SJCRH30 (cell line): Measurements from ENCODE around the gene RGL1. TPM values are rescaled to one million over a fixed set of nuclear protein-coding genes. Genes with fewer than 3 reads are reported as not detected.
"Not testable (repeated sequence)": the region's sequence is repeated elsewhere in the genome, so short reads cannot be mapped to it uniquely, and the experiment has no call there.

ENCODE experiments used
- DNase-seq, 2 experiments: peaks; one replicate each; pipeline ENCODE4 v3.0.0-alpha.2; 2015 to 2020
- H3K27ac ChIP-seq: fragments of 250-450 bp; sonication (Bioruptor Pico); 2 replicates; pipeline ENCODE4 v1.5.1; 2020; ENCODE audit warnings: mild to moderate bottlenecking, moderate library complexity
- H3K27me3 ChIP-seq: fragments of 250-450 bp; sonication (Bioruptor Pico); 2 replicates; pipeline ENCODE4 v1.5.1; 2020; ENCODE audit warnings: mild to moderate bottlenecking, moderate library complexity
- H3K36me3 ChIP-seq: fragments of 250-450 bp; sonication (Bioruptor Pico); 2 replicates; pipeline ENCODE4 v1.5.1; 2020; ENCODE audit warnings: mild to moderate bottlenecking, moderate library complexity
- H3K4me1 ChIP-seq: fragments of 250-450 bp; sonication (Bioruptor Pico); 2 replicates; pipeline ENCODE4 v1.5.1; 2020; ENCODE audit warnings: mild to moderate bottlenecking, moderate library complexity
- H3K4me3 ChIP-seq: fragments of 250-450 bp; sonication (Bioruptor Pico); 2 replicates; pipeline ENCODE4 v1.5.1; 2020; ENCODE audit warnings: mild to moderate bottlenecking, moderate library complexity
- H3K9me3 ChIP-seq: fragments of 250-450 bp; sonication (Bioruptor Pico); replicated peaks from 2 replicates; pipeline ENCODE4 v1.5.1; 2020; ENCODE audit warnings: mild to moderate bottlenecking, moderate library complexity
- total RNA-seq: library from RNA; depleted of rRNA; stranded (reverse); fragments of >200 nt; shearing (Covaris generic); gene quantifications from 2 replicates; pipeline ENCODE4 v1.2.3, GENCODE V29; 2014; rRNA removed

RGL1 gene
- 0.32 and 0.35 TPM in 2 replicates for total RNA-seq

DNA sequence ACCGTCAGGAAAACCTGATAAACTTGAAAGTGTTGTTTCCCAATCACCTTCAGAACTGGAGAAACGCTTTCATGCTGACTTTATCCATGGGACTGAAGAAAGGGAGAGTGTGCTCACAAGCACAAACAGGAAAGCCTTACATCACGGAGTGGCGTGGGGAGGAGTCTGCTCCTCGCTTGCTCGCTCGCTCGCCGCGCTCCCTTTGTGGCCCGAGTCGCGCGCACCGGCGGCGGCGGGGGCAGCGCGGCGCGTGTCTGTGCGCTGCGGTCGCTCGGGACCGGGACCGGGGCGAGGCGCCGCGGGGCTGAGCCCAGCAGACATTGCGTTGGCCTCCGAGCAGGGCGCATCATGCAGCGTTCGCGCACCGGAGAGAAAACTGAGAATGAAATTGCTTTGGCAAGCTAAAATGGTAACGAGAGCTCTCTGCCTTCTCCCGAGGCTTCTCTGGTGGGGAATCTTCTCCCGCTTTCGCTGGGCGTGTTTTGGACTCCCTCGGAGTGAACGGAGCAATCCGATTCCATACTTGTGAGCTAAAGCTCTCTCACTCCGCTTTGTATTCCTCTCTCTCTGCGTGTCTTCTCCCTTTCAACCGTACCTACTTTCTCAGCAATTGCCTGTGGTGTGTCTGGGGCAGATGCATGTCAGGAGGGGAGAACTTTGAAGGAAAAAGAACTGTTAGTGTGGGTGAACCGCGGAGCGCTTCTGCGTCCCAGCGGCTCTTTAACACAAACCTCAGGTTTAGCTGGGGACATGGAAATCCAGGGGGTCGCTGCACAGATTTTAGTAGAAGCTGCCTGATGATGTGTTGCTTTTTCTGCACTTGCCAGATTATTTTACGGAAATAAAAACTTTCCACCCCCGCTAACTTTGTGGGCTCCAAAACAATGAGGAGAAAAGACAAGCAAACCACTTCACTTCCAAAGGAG is at the start of gene RGL1:
RGL1 (plus strand) TSS at position 205 of the 926 bp plus-strand sequence; CDS start at position 383, 178 bp downstream.
- DNase-seq = peak in 1 of 2 experiments; percentile 12
- Histone ChIP-seq H3K27ac (no peak within 1 kb of the TSS), H3K27me3 (no peaks in the 10 kb centered on the region), H3K36me3 (no peaks in the 10 kb centered on the region), H3K9me3 (no peaks in the 10 kb centered on the region), H3K4me3 (peak within 1 kb of the TSS; percentile 40), H3K4me1 (no peaks in the 10 kb centered on the region)

GRCh38 chr1:183756326-183756725 is 48.6 kb upstream of the RGL1 start:
- Histone ChIP-seq H3K9me3 (no peaks in the 10 kb centered on the region), H3K36me3 (no peaks in the 10 kb centered on the region), H3K4me3 (no peak overlapping the region), H3K4me1 (no peaks in the 10 kb centered on the region), H3K27me3 (no peaks in the 10 kb centered on the region), H3K27ac (no peak overlapping the region)
- DNase-seq = no peak

DNA sequence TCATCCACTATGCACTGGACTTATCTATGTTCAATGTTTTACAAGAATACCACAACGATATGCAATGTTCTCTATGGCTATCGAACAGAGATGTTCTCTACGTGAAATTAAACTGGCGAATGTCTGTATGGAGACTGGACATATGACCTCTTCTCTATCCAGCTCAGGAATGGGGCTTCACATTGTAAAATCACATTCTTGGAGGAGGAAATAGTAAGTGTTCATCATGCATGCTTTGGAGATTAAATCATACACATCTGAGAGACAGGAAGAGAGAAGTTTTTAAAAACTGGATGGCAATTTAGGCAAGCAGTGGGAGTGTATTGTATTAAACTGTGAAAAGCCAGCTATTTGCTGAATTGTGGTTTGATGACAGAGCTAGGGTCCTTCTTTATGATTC is 47.9 kb upstream of the RGL1 start:
- no peaks in the 10 kb centered on the region for H3K9me3 ChIP-seq
- no peaks in the 10 kb centered on the region for H3K4me1 ChIP-seq
- H3K27ac ChIP-seq = no peak overlapping the region

GRCh38 chr1:183758913-183759312 is 46.0 kb upstream of the RGL1 start:
- no peaks in the 10 kb centered on the region for H3K36me3 ChIP-seq
- no peak overlapping the region for H3K4me3 ChIP-seq
- H3K4me1 ChIP-seq = no peaks in the 10 kb centered on the region
- no peak overlapping the region for H3K27ac ChIP-seq
- no peaks in the 10 kb centered on the region for H3K27me3 ChIP-seq
- no peak for DNase-seq
- H3K9me3 ChIP-seq = no peaks in the 10 kb centered on the region

More for the DNA sequence above, 47.9 kb upstream of the RGL1 start:
- no peak for DNase-seq
- Histone ChIP-seq H3K4me3 (no peak overlapping the region), H3K36me3 (no peaks in the 10 kb centered on the region), H3K27me3 (no peaks in the 10 kb centered on the region)

- Histone ChIP-seq H3K9me3 (0 out of 2 replicates have a peak, but pooled peaks cover 2% of the 10 kb centered on the region), H3K27ac (no peak overlapping the region), H3K4me3 (no peak overlapping the region), H3K36me3 (no peaks in the 10 kb centered on the region), H3K27me3 (no peaks in the 10 kb centered on the region), H3K4me1 (no peaks in the 10 kb centered on the region)
- no peak for DNase-seq
Measured at GRCh38 chr1:183760661-183761060, 44.3 kb upstream of the RGL1 start.

- Histone ChIP-seq H3K27me3 (no peaks in the 10 kb centered on the region), H3K36me3 (no peaks in the 10 kb centered on the region), H3K9me3 (0 out of 2 replicates have a peak, but pooled peaks cover 2% of the 10 kb centered on the region), H3K4me1 (no peaks in the 10 kb centered on the region), H3K27ac (no peak overlapping the region), H3K4me3 (no peak overlapping the region)
- DNase-seq = no peak
Measured at GRCh38 chr1:183761871-183762270, 43.0 kb upstream of the RGL1 start.

DNA sequence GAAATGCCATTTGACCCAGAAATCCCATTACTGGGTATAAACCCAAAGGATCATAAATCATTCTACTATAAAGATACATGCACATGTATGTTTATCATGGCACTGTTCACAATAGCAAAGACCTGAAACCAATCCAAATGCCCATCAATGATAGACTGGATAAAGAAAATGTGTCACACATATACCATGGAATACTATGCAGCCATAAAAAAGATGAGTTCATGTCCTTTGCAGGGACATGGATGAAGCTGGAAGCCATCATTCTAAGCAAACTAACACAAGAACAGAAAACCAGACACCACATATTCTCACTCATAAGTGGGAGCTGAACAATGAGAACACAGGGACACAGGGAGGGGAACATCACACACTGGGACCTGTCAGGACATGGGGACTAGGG is 42.1 kb upstream of the RGL1 start:
- H3K36me3 ChIP-seq, H3K27me3 ChIP-seq, H3K27ac ChIP-seq, H3K9me3 ChIP-seq, H3K4me1 ChIP-seq, H3K4me3 ChIP-seq, DNase-seq: not testable (repeated sequence)

GRCh38 chr1:183764981-183765380 is 39.9 kb upstream of the RGL1 start:
- H3K36me3 ChIP-seq = no peaks in the 10 kb centered on the region
- DNase-seq = no peak
- no peaks in the 10 kb centered on the region for H3K27me3 ChIP-seq
- no peaks in the 10 kb centered on the region for H3K4me1 ChIP-seq
- no peak overlapping the region for H3K27ac ChIP-seq
- H3K9me3 ChIP-seq = 0 out of 2 replicates have a peak, but pooled peaks cover 2% of the 10 kb centered on the region
- no peak overlapping the region for H3K4me3 ChIP-seq

DNA sequence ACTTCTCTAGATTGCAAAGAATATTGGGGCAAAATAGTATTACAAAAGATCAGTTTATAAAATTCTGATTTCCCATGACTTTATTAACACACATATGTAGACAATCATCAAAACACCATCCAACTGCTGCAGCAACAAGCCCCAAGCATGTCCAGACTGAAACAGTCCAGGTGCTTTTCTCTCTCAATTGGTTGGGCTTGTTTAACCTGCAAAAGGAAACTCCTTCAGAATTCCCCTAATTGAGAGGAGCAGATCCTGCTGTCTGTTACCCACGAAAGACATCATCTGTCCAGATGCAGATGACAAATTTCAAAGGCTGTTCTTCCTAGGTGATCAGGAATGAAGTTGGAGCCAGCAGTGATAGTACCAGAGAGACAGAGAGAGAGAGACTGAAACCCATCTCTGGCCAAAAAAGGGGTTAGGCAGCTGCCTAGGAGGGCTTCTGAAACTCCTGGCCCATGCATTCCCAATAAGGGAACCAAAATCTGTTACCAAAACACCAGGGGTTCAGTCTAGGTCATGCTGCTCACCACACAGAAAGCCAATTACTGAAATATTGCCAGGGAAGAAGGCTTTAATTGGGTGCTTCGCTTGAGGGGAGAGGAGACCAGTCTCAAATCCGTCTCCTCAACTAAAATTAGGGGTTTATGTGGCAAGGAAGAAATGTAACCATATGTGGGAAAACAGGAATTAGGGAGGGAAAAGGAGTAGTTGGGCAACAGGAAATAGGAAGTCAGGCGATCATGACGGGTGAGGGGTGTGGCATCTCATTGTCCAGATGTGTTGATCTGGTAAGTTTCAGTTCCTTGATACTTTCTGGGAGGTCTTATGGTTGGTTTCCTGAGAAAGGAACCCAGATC is 34.7 kb upstream of the RGL1 start:
- Histone ChIP-seq H3K4me1 (no peaks in the 10 kb centered on the region), H3K27me3 (no peaks in the 10 kb centered on the region), H3K9me3 (no peaks in the 10 kb centered on the region), H3K36me3 (no peaks in the 10 kb centered on the region), H3K4me3 (no peak overlapping the region), H3K27ac (no peak overlapping the region)
- DNase-seq = no peak

DNA sequence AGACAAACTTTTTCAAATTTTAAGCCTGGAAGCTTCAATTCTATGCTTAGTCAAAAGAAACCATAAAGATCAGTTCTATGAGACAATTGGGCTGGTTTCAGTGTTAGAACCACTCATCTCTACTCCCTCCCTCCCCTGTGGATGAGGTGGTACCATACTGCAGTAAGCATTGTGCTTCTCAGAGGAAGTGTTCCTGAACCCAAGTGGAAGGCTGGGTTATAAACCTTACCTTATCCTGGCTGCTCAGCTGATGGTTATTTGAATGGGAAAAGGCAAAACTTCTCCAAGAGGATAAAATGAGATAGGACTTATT is 34.1 kb upstream of the RGL1 start:
- Histone ChIP-seq H3K4me1 (no peaks in the 10 kb centered on the region), H3K9me3 (no peaks in the 10 kb centered on the region), H3K4me3 (no peak overlapping the region), H3K27ac (no peak overlapping the region), H3K36me3 (no peaks in the 10 kb centered on the region), H3K27me3 (no peaks in the 10 kb centered on the region)
- DNase-seq = no peak

DNA sequence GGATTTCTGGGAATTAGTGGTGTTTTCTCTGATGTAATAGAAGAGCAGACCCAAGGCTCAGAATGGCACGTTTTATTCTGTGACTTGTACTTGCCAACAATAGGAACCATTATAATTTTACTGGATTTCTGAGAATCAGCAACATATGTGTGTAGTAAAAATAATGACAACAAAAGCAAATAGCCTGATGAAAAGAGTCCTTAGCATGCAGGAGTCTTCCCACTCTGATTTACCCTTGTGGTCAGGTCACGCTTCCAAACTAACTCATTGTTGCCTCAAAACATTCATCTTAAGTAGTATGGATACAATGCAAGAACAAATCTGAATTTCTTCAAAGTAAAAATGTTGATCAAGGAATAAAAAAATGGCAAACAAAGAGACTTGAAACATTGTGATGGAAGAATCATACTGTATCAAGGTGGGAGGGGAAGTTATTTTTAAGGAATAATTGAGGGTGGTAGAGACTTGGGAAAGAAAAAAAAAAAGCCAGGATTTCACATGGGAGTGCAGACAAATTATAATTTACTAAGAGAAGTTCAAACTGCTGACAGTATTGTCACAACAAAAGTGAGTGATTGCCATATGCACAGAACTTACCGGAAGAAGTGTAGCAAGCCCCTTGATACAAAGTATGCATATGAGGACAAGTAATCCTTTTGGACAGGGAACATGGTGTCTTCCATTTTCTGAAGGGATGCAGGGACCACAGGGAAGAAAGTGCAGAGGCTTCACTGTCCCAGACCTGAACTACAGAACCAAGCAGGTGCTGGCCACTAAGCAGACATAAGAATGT is 31.2 kb upstream of the RGL1 start:
- DNase-seq = no peak
- Histone ChIP-seq H3K4me1 (no peaks in the 10 kb centered on the region), H3K27ac (no peak overlapping the region), H3K9me3 (no peaks in the 10 kb centered on the region), H3K4me3 (no peak overlapping the region), H3K36me3 (no peaks in the 10 kb centered on the region), H3K27me3 (no peaks in the 10 kb centered on the region)

GRCh38 chr1:183774938-183775337 is 30.0 kb upstream of the RGL1 start:
- no peak for DNase-seq
- no peaks in the 10 kb centered on the region for H3K36me3 ChIP-seq
- no peaks in the 10 kb centered on the region for H3K27me3 ChIP-seq
- H3K27ac ChIP-seq = no peak overlapping the region
- H3K4me1 ChIP-seq = no peaks in the 10 kb centered on the region; the same call in 1 of the 2 replicates
- no peaks in the 10 kb centered on the region for H3K9me3 ChIP-seq
- no peak overlapping the region for H3K4me3 ChIP-seq

DNA sequence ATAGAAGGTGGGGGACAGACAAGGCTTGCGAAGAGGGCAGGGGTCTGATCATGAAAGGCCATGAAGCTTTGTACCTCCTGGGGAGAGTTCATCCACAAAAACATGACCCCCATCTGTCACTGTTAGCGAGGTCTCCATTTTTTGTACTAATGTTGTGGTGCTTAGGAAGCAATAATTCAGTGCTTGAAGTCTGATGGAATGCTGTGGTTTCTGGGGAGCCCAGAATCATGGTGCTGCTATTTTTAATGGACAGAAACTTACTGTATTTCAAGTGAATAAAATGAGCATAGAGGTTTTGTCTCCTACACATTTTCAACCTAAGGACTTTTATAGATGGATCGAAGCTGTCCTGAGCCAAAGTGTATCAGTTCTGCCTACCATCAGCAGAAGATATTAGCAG is 28.2 kb upstream of the RGL1 start:
- H3K36me3 ChIP-seq = no peaks in the 10 kb centered on the region
- H3K4me1 ChIP-seq = no peaks in the 10 kb centered on the region; the same call in 1 of the 2 replicates
- H3K9me3 ChIP-seq = no peaks in the 10 kb centered on the region
- no peak overlapping the region for H3K27ac ChIP-seq
- H3K4me3 ChIP-seq = no peak overlapping the region
- no peak for DNase-seq
- H3K27me3 ChIP-seq = no peaks in the 10 kb centered on the region

DNA sequence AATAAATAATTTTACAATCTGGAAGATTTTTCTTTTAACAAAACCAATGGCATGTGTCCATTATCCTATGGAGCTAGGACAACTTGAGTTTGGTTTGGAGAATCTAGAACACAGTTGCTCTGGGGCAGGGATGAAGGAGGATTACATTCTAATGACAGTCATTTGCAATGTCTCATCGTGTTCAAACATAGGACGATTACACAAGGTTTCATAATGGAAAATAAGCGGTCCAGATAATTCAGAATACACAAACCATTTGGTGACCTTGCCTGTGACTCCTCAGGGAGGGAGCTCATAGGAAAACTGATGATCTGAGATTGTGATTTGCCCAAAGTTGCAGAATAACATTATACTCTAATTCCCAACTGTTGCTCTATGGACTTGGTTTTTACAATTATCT is 27.6 kb upstream of the RGL1 start:
- Histone ChIP-seq H3K4me1 (no peaks in the 10 kb centered on the region; the same call in 1 of the 2 replicates), H3K36me3 (no peaks in the 10 kb centered on the region), H3K27ac (no peak overlapping the region), H3K9me3 (no peaks in the 10 kb centered on the region), H3K27me3 (no peaks in the 10 kb centered on the region), H3K4me3 (no peak overlapping the region)
- no peak for DNase-seq
